Upper lobe of left lung (tissue), 6 donors: ENCODE data around the gene MAJIN. TPM values are rescaled to one million over a fixed set of nuclear protein-coding genes. Genes with fewer than 3 reads are reported as not detected.

ENCODE experiments used
- ATAC-seq, 2 donors: fragments of 200-7000 bp; cut with Tn5 transposase; one replicate each; pipeline ENCODE4 v1.9.1; 2022; ENCODE audit warnings: mild to moderate bottlenecking in 2 of 2, moderate library complexity in 2 of 2; ENCODE audit not compliant: low FRiP score in 2 of 2
- DNase-seq, 2 donors: peaks; one replicate each; pipeline ENCODE4 v3.0.0-alpha.2; 2019 to 2020
- H3K27ac ChIP-seq, 4 donors: fragments of 200-600 bp; sonication (generic); one replicate each; pipeline ENCODE4 v1.5.1; 2016 to 2019
- H3K27me3 ChIP-seq, 4 donors: fragments of 200-600 bp; sonication (generic); one replicate each; pipeline ENCODE4 v1.5.1; 2017 to 2019
- H3K36me3 ChIP-seq, 4 donors: fragments of 200-600 bp; sonication (generic); one replicate each; pipeline ENCODE4 v1.5.1; 2016 to 2019
- H3K4me1 ChIP-seq, 4 donors: fragments of 200-600 bp; sonication (generic); one replicate each; pipeline ENCODE4 v1.5.1; 2018 to 2019
- H3K4me3 ChIP-seq, 4 donors: fragments of 200-600 bp; sonication (generic); one replicate each; pipeline ENCODE4 v1.5.1; 2017 to 2019; ENCODE audit warnings: mild to moderate bottlenecking in 2 of 4, moderate library complexity in 1 of 4
- H3K9me3 ChIP-seq, 4 donors: fragments of 200-600 bp; sonication (generic); one replicate each; pipeline ENCODE4 v1.5.1; 2018 to 2019
- CTCF ChIP-seq, 6 experiments: fragments of 450-650 bp in 4 of 6; fragments of 200-600 bp in 2 of 6; sonication (generic) in 2 of 6; IDR thresholded peaks; one replicate each; pipeline ENCODE4 v1.5.1; 2016 to 2019; ENCODE audit warnings: antibody characterized with exemption in 6 of 6
- EP300 ChIP-seq, 4 donors: sonication (generic); formaldehyde crosslinking; IDR thresholded peaks; one replicate each; pipeline ENCODE4 v1.5.1; 2017; ENCODE audit warnings: antibody characterized with exemption in 4 of 4, control low read depth in 2 of 4
- POLR2A ChIP-seq, 4 donors: fragments of 450-650 bp; IDR thresholded peaks; one replicate each; pipeline ENCODE4 v1.5.1; 2016 to 2017; ENCODE audit warnings: antibody characterized with exemption in 4 of 4, mild to moderate bottlenecking in 2 of 4
- POLR2AphosphoS5 ChIP-seq, 2 donors: sonication (generic); formaldehyde crosslinking; IDR thresholded peaks; one replicate each; pipeline ENCODE4 v1.5.1; 2017; ENCODE audit warnings: antibody characterized with exemption in 2 of 2
- WGBS, 2 donors: methylation state at CpG; one replicate each; pipeline ENCODE4 v1.1.5; 2017 to 2018; 5-methylcytosine and 5-hydroxymethylcytosine counted together
- total RNA-seq, 6 donors: library from RNA; depleted of rRNA in 4 of 6; stranded (reverse); fragments of >200 nt in 4 of 6; gene quantifications; one replicate each; pipeline versions ENCODE4 v1.1.0 to v1.2.1, GENCODE V29; 2016 to 2021
- donor health status: DM: no; HTN: no; CAD: no; lungs with moderate emphysema.
- donor health status: DM: no; HTN: yes; CAD: no; lungs with severe emphysema.

The MAJIN gene
- total RNA-seq, 6 donors from 2014 or later, result 0.15 TPM; not detected in 5

GRCh38 chr11:64923151-64923661 lies 48.7 kb downstream of the MAJIN start:
- Histone ChIP-seq H3K27me3 (no peaks in the 10 kb centered on the region), H3K36me3 (peaks cover 0 to 13% (median 5%) of the 10 kb centered on the region in 4 donors), H3K27ac (peak overlapping the region; percentile 90 to 98 (median 96)), H3K4me3 (no peak overlapping the region), H3K4me1 (peaks cover 17 to 44% (median 26%) of the 10 kb centered on the region in 4 donors), H3K9me3 (no peaks in the 10 kb centered on the region)
- WGBS, 2 donors, result 82% methylated on average over 9 of the region's 11 CpGs; no CpG with 5 or more reads in 1 of the 2 donors
- no peak for ATAC-seq
- no peak for TF ChIP-seq EP300 (IDR thresholded peaks at IDR 0.05)
- no peak for TF ChIP-seq POLR2A (IDR thresholded peaks at IDR 0.05)
- no peak for TF ChIP-seq POLR2AphosphoS5 (IDR thresholded peaks at IDR 0.05)
- TF ChIP-seq CTCF (IDR thresholded peaks at IDR 0.05), result no peak
- DNase-seq, result no peak

GRCh38 chr11:64921384-64921783 lies 50.5 kb downstream of the MAJIN start:
- TF ChIP-seq EP300 (IDR thresholded peaks at IDR 0.05) (no peak), CTCF (IDR thresholded peaks at IDR 0.05) (no peak), POLR2AphosphoS5 (IDR thresholded peaks at IDR 0.05) (no peak), POLR2A (IDR thresholded peaks at IDR 0.05) (no peak)
- peaks cover 20 to 47% (median 27%) of the 10 kb centered on the region in 4 donors for H3K4me1 ChIP-seq
- 48 to 70% methylated on average over 2 to 3 of the region's 3 CpGs for WGBS, 2 donors
- DNase-seq (no peak), ATAC-seq (no peak)
- no peak overlapping the region for H3K27ac ChIP-seq
- no peaks in the 10 kb centered on the region for H3K36me3 ChIP-seq
- H3K4me3 ChIP-seq, result no peak overlapping the region
- no peaks in the 10 kb centered on the region for H3K27me3 ChIP-seq
- H3K9me3 ChIP-seq, result no peaks in the 10 kb centered on the region

DNA sequence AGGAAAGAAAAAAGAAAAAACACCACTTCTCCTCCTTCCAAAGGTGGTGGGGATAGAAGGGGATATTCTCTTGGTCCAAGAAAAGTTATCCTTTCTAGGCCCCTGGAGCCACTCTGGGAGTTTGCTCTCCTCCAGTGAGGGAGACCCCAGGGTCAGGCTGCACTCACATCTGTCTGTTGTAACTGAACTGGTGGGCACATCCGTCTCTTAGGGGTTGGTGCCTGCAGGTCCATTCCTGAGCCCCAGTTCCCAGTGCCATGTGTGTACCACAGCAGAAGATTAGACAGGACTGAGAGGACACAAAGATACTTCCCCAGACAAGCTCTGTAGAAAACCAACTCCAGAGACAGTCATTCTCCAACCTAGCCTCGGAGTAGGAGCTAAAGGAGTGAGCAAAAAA lies 51.8 kb downstream of the MAJIN start:
- DNase-seq, result no peak
- ATAC-seq, result no peak

GRCh38 chr11:64919627-64920026 lies 52.3 kb downstream of the MAJIN start:
- peaks cover 21 to 43% (median 24%) of the 10 kb centered on the region in 4 donors for H3K4me1 ChIP-seq
- WGBS, 2 donors, result 92 to 95% methylated on average over 8 of the region's 8 CpGs
- no peaks in the 10 kb centered on the region for H3K9me3 ChIP-seq
- no peak for ATAC-seq
- TF ChIP-seq POLR2AphosphoS5 (IDR thresholded peaks at IDR 0.05), result no peak
- TF ChIP-seq POLR2A (IDR thresholded peaks at IDR 0.05), result no peak
- TF ChIP-seq EP300 (IDR thresholded peaks at IDR 0.05), result no peak
- no peak for DNase-seq
- H3K27me3 ChIP-seq, result no peaks in the 10 kb centered on the region
- no peaks in the 10 kb centered on the region for H3K36me3 ChIP-seq
- no peak overlapping the region for H3K4me3 ChIP-seq
- no peak overlapping the region for H3K27ac ChIP-seq

More for the DNA sequence above, 51.8 kb downstream of the MAJIN start:
- 81 to 88% methylated on average over 2 of the region's 2 CpGs for WGBS, 2 donors
- Histone ChIP-seq H3K27ac (no peak overlapping the region), H3K27me3 (no peaks in the 10 kb centered on the region), H3K4me3 (no peak overlapping the region), H3K36me3 (no peaks in the 10 kb centered on the region), H3K9me3 (no peaks in the 10 kb centered on the region), H3K4me1 (peaks cover 21 to 46% (median 25%) of the 10 kb centered on the region in 4 donors)
- no peak for TF ChIP-seq EP300 (IDR thresholded peaks at IDR 0.05)

- TF ChIP-seq CTCF (IDR thresholded peaks at IDR 0.05), result peak in 1 of 6 experiments; percentile 9
- TF ChIP-seq EP300 (IDR thresholded peaks at IDR 0.05), result no peak
- Histone ChIP-seq H3K36me3 (peaks cover 3 to 15% (median 13%) of the 10 kb centered on the region in 4 donors), H3K27ac (peak overlapping the region; percentile 58 to 86 (median 74)), H3K9me3 (no peaks in the 10 kb centered on the region), H3K27me3 (no peaks in the 10 kb centered on the region), H3K4me3 (peak overlapping the region in 3 of 4 donors; percentile 59 to 92 (median 75)), H3K4me1 (peaks cover 13 to 30% (median 19%) of the 10 kb centered on the region in 4 donors)
- 12 to 20% methylated on average over 4 of the region's 4 CpGs for WGBS, 2 donors
- ATAC-seq (no peak), DNase-seq (no peak)
Measured at GRCh38 chr11:64918017-64918416, 53.9 kb downstream of the MAJIN start.

- Histone ChIP-seq H3K4me3 (peak overlapping the region; percentile 18 to 92 (median 67)), H3K4me1 (peaks cover 13 to 30% (median 19%) of the 10 kb centered on the region in 4 donors), H3K27ac (peak overlapping the region; percentile 58 to 86 (median 74)), H3K36me3 (peaks cover 6 to 19% (median 17%) of the 10 kb centered on the region in 4 donors), H3K27me3 (no peaks in the 10 kb centered on the region), H3K9me3 (no peaks in the 10 kb centered on the region)
- WGBS, 2 donors, result 10 to 14% methylated on average over 6 of the region's 6 CpGs
- DNase-seq (no peak), ATAC-seq (no peak)
- TF ChIP-seq CTCF (IDR thresholded peaks at IDR 0.05) (no peak), POLR2AphosphoS5 (IDR thresholded peaks at IDR 0.05) (no peak), EP300 (IDR thresholded peaks at IDR 0.05) (no peak), POLR2A (IDR thresholded peaks at IDR 0.05) (no peak)
Measured at GRCh38 chr11:64917663-64917995, 54.3 kb downstream of the MAJIN start.
